ENCODE measurements around the gene PLG.

DNA sequence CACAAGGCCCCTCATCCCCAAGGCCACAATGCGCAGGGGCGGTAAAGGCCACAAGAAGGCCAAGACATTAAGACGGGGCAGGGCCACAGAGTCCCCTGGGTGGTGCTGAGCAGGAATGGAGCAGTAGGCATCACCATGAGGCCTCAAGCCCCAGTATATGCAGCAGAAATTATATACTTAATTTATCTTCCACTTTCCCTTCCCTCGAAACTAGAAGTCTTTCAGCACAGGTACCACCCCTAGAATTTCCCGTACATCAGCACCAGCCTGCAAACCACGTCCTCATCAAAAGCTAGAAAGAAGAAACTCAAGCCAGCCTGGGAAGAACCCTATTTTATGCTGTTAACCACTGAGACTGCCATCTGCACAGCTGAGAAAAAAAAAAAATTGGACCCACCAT lies 89.4 kb downstream of the PLG start:
- TF ChIP-seq, protein P1, sequence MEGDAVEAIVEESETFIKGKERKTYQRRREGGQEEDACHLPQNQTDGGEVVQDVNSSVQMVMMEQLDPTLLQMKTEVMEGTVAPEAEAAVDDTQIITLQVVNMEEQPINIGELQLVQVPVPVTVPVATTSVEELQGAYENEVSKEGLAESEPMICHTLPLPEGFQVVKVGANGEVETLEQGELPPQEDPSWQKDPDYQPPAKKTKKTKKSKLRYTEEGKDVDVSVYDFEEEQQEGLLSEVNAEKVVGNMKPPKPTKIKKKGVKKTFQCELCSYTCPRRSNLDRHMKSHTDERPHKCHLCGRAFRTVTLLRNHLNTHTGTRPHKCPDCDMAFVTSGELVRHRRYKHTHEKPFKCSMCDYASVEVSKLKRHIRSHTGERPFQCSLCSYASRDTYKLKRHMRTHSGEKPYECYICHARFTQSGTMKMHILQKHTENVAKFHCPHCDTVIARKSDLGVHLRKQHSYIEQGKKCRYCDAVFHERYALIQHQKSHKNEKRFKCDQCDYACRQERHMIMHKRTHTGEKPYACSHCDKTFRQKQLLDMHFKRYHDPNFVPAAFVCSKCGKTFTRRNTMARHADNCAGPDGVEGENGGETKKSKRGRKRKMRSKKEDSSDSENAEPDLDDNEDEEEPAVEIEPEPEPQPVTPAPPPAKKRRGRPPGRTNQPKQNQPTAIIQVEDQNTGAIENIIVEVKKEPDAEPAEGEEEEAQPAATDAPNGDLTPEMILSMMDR (IDR thresholded peaks at IDR 0.05): no peak
- TF ChIP-seq NR2C2 (CRISPR knock-in tag; IDR thresholded peaks at IDR 0.05): no peak
- no peak for TF ChIP-seq ESRRA (CRISPR knock-in tag; IDR thresholded peaks at IDR 0.05; ENCODE audit: borderline replicate concordance)
